K562 (cell line): ENCODE measurements around the gene PEX5L. TPM values are rescaled to one million over a fixed set of nuclear protein-coding genes. Genes with fewer than 3 reads are reported as not detected.

Experiments used
- ATAC-seq: fragments of 200-7000 bp; cut with Tn5 transposase; 3 replicates; pipeline ENCODE4 v1.9.1; 2020; ENCODE audit warnings: moderate library complexity
- BruUV-seq: library from RNA; stranded (reverse); fragments of 400-500 nt; replicated peaks from 2 replicates; lab custom pipeline; 2021; lab: Mats Ljungman, UMichigan
- CTCF ChIA-PET: fragments of 300-600 bp; formaldehyde crosslinking; extraction: SDS; loops from one replicate; lab custom pipeline; 2021; ENCODE audit warnings: low intra/inter-chr PET ratio; lab: Yijun Ruan, JAX
- POLR2A ChIA-PET: fragments of 300-600, 350-650 bp; sonication (Branson Sonifier 250); formaldehyde crosslinking; extraction: SDS; loops from one replicate; lab custom pipeline; 2021; ENCODE audit warnings: antibody characterized with exemption, inconsistent platforms; lab: Yijun Ruan, JAX
- DNase-seq, 4 experiments: peaks; one replicate each; pipeline versions ENCODE4 v3.0.0 to v3.0.0-alpha.2; 2011 to 2018; ENCODE audit warnings: low spot score in 3 of 4, mixed read lengths in 3 of 4; ENCODE audit errors: extremely low read depth in 1 of 4
- FAIRE-seq: peaks from 2 replicates; lab custom pipeline; 2011; peaks lifted over from hg19 to GRCh38; lab: Jason Lieb, UNC
- H2AFZ ChIP-seq: 2 replicates; pipeline ENCODE4 v1.6.0; 2011; ENCODE audit warnings: low read depth, low read length, control low read depth, inconsistent platforms
- H3K27ac ChIP-seq: fragments of 200-600 bp; 3 replicates; pipeline ENCODE4 v1.8.0; 2011; ENCODE audit warnings: low read depth, mild to moderate bottlenecking, control low read depth, inconsistent platforms, low read length, moderate library complexity, mixed read lengths; ENCODE audit errors: extremely low read depth
- H3K27me3 ChIP-seq, 2 experiments: fragments of 300-600 bp in 1 of 2; 2 replicates in 1 of 2; 3 replicates in 1 of 2; pipeline versions ENCODE4 v1.6.0 to v1.8.0; 2011; ENCODE audit warnings: inconsistent platforms in 2 of 2, low read length in 2 of 2, mild to moderate bottlenecking in 1 of 2, mixed read lengths in 1 of 2, moderate library complexity in 1 of 2; ENCODE audit not compliant: control insufficient read depth in 2 of 2, insufficient read depth in 2 of 2
- H3K36me3 ChIP-seq: fragments of 300-600 bp; 3 replicates; pipeline ENCODE4 v1.8.0; 2011; ENCODE audit warnings: mild to moderate bottlenecking, low read length, inconsistent platforms; ENCODE audit not compliant: control insufficient read depth, insufficient read depth
- H3K4me1 ChIP-seq, 2 experiments: fragments of 200-600 bp in 1 of 2; replicated peaks in 1 of 2; 2 replicates in 1 of 2; 3 replicates in 1 of 2; pipeline versions ENCODE4 v1.5.1 to v1.8.0; 2011; ENCODE audit warnings: inconsistent platforms in 2 of 2, low read length in 2 of 2, mild to moderate bottlenecking in 1 of 2, mixed read lengths in 1 of 2, moderate library complexity in 1 of 2; ENCODE audit not compliant: control insufficient read depth in 2 of 2, insufficient read depth in 2 of 2
- H3K4me2 ChIP-seq: 2 replicates; pipeline ENCODE4 v1.6.1; 2011; ENCODE audit warnings: low read length, control low read depth, inconsistent platforms, mixed read lengths; ENCODE audit not compliant: insufficient read depth
- H3K4me3 ChIP-seq: fragments of 200-600 bp; sonication (generic), shearing (Covaris generic); 2 replicates; pipeline ENCODE4 v1.5.1; 2016; ENCODE audit warnings: control low read depth, inconsistent platforms
- H3K79me2 ChIP-seq: fragments of 200-600 bp; 3 replicates; pipeline ENCODE4 v1.8.0; 2011; ENCODE audit warnings: low read length, inconsistent platforms; ENCODE audit not compliant: control insufficient read depth, insufficient read depth
- H3K9ac ChIP-seq, 2 experiments: 2 replicates each; pipeline versions ENCODE4 v1.6.0 to v1.6.1; 2011; ENCODE audit warnings: low read depth in 2 of 2, low read length in 2 of 2, control low read depth in 1 of 2, inconsistent platforms in 1 of 2, mild to moderate bottlenecking in 1 of 2, mixed read lengths in 1 of 2; ENCODE audit not compliant: insufficient read depth in 1 of 2
- H3K9me1 ChIP-seq: one replicate; pipeline ENCODE4 v1.6.0; 2011; ENCODE audit warnings: inconsistent platforms, mild to moderate bottlenecking, low read length, moderate library complexity; ENCODE audit not compliant: control insufficient read depth, insufficient read depth
- H3K9me3 ChIP-seq: replicated peaks from 2 replicates; pipeline ENCODE4 v1.5.1; 2011; ENCODE audit warnings: low read depth, low read length, inconsistent platforms; ENCODE audit not compliant: control insufficient read depth, insufficient read depth
- H4K20me1 ChIP-seq: replicated peaks from 2 replicates; pipeline ENCODE4 v1.6.1; 2011; ENCODE audit warnings: low read length, inconsistent platforms, mixed read lengths; ENCODE audit not compliant: control insufficient read depth, insufficient read depth
- ATF7 ChIP-seq: fragments of 450-650 bp; IDR thresholded peaks from 2 replicates; pipeline ENCODE4 v1.7.1; 2014; ENCODE audit warnings: mild to moderate bottlenecking, moderate library complexity
- CTBP1 ChIP-seq: fragments of 450-650 bp; IDR thresholded peaks from 2 replicates; pipeline ENCODE4 v1.6.1; 2016; ENCODE audit warnings: borderline replicate concordance
- DDX20 ChIP-seq: fragments of 450-650 bp; IDR thresholded peaks from 2 replicates; pipeline ENCODE4 v1.6.1; 2016; ENCODE audit warnings: missing genetic modification characterization, low read depth, mild to moderate bottlenecking, missing compliant biosample characterization, moderate library complexity
- ZNF174 ChIP-seq: fragments of 250-450 bp; sonication (Bioruptor Pico); IDR thresholded peaks from 2 replicates; pipeline ENCODE4 v1.4.0; 2020; ENCODE audit warnings: mild to moderate bottlenecking
- WGBS: fragments of 100-300 bp; shearing (Covaris generic); methylation state at CpG from one replicate; pipeline ENCODE4 v1.1.6; 2016; ENCODE audit warnings: low coverage, mixed read lengths; ENCODE audit not compliant: insufficient coverage; ENCODE audit errors: missing lambda C conversion rate; 5-methylcytosine and 5-hydroxymethylcytosine counted together
- in situ Hi-C: fragments of 300-500 bp; cut with MboI; formaldehyde crosslinking; loops from 4 replicates; pipeline ENCODE4 v1.15.0; 2018; ENCODE audit warnings: inconsistent platforms, mixed read lengths
- intact Hi-C: fragments of 100-400 bp; cut with micrococcal nuclease; formaldehyde crosslinking; loops from 2 replicates; pipeline ENCODE4 v1.14.2; 2022
- polyA plus RNA-seq, 8 experiments: library from polyadenylated mRNA; depleted of rRNA in 4 of 8; stranded (reverse) in 5 of 8; unstranded in 3 of 8; fragments of >200 nt; fragmentation: Nextera tagmentation in 2 of 8; fragmentation: Illumina TruSeq in 1 of 8; extraction: Ambion mirVana in 2 of 8; extraction: Trizol in 1 of 8; gene quantifications; 2 replicates each; pipeline versions ENCODE4 v1.2.1 to v1.2.3, GENCODE V29; 2011 to 2014; ENCODE audit warnings: inconsistent platforms in 1 of 8, missing spikeins in 1 of 8
- total RNA-seq, 7 experiments: library from RNA; depleted of rRNA in 6 of 7; stranded (reverse); fragments of >200 nt in 6 of 7; fragmentation: Illumina TruSeq in 2 of 7; extraction: Trizol in 2 of 7; gene quantifications; 2 replicates each; pipeline versions ENCODE4 v1.2.1 to v1.2.3, GENCODE V29; 2011 to 2021; ENCODE audit warnings: low replicate concordance in 1 of 7
- TF ChIP-seq, protein P1 (sequence below), 2 experiments: fragments of 150-350 bp in 1 of 2; IDR thresholded peaks; 2 replicates each; pipeline ENCODE4 v1.6.1; 2012 to 2016; ENCODE audit warnings: low read depth in 2 of 2, low read length in 2 of 2, mild to moderate bottlenecking in 1 of 2, moderate library complexity in 1 of 2
- TF ChIP-seq, protein P2 (sequence below): sonication (generic); formaldehyde crosslinking; IDR thresholded peaks from 2 replicates; pipeline ENCODE4 v1.8.0; 2023; ENCODE audit warnings: mild to moderate bottlenecking, missing genetic modification reagents
- TF ChIP-seq, protein P3 (sequence below): fragments of 450-650 bp; IDR thresholded peaks from 2 replicates; pipeline ENCODE4 v1.6.1; 2016; ENCODE audit warnings: borderline replicate concordance
- TF ChIP-seq, protein P4 (sequence below): fragments of 250-450 bp; sonication (Bioruptor Pico); IDR thresholded peaks from 2 replicates; pipeline ENCODE4 v1.5.0; 2022; ENCODE audit warnings: mild to moderate bottlenecking

The PEX5L gene
- total and polyA plus RNA-seq, 9 of the 15 experiments (the other 6 are each of a cell fraction or from before 2014, with no cell fraction given), result not detected

DNA sequence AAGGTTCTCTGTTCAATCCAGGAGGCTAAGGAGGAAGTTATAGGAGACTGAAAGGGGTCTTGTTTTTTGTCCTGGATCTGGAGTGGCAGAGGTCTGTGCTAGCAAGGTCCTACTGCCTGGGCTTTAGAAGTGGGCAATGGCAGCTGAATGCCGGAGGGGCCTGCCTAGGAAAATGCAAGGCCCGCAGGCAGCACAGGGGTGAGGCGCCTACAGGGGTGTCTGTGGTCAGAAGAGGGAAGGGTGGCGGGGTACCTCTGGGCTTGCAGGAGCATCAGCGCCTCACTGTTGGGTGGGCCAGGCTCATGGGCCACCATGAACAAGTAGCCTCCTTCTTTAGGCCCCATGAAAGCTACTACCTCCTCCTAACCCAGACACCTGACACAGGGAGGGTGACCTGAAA is 175.4 kb downstream of the PEX5L start:
- ATAC-seq, result no peak
- no peaks in the 10 kb centered on the region for H3K9me1 ChIP-seq
- H3K9me3 ChIP-seq, result no peaks in the 10 kb centered on the region
- CTCF ChIA-PET, result no interaction called here
- H2AFZ ChIP-seq, result no peak overlapping the region
- no peak overlapping the region for H3K4me2 ChIP-seq
- no peak overlapping the region for H3K27ac ChIP-seq
- no peak for FAIRE-seq
- H3K4me1 ChIP-seq, result no peaks in the 10 kb centered on the region
- no peak overlapping the region for H3K9ac ChIP-seq
- WGBS, result 0% methylated on average over 5 of the region's 5 CpGs
- H4K20me1 ChIP-seq, result no peaks in the 10 kb centered on the region
- in situ Hi-C loops (no loop called here), intact Hi-C loops (no loop called here)
- POLR2A ChIA-PET, result no interaction called here
- DNase-seq, result no peak
- no TSS peak for BruUV-seq
- no peaks in the 10 kb centered on the region for H3K79me2 ChIP-seq
- no peaks in the 10 kb centered on the region for H3K36me3 ChIP-seq
- no peak overlapping the region for H3K4me3 ChIP-seq
- no peaks in the 10 kb centered on the region for H3K27me3 ChIP-seq
- TF ChIP-seq, protein P1, sequence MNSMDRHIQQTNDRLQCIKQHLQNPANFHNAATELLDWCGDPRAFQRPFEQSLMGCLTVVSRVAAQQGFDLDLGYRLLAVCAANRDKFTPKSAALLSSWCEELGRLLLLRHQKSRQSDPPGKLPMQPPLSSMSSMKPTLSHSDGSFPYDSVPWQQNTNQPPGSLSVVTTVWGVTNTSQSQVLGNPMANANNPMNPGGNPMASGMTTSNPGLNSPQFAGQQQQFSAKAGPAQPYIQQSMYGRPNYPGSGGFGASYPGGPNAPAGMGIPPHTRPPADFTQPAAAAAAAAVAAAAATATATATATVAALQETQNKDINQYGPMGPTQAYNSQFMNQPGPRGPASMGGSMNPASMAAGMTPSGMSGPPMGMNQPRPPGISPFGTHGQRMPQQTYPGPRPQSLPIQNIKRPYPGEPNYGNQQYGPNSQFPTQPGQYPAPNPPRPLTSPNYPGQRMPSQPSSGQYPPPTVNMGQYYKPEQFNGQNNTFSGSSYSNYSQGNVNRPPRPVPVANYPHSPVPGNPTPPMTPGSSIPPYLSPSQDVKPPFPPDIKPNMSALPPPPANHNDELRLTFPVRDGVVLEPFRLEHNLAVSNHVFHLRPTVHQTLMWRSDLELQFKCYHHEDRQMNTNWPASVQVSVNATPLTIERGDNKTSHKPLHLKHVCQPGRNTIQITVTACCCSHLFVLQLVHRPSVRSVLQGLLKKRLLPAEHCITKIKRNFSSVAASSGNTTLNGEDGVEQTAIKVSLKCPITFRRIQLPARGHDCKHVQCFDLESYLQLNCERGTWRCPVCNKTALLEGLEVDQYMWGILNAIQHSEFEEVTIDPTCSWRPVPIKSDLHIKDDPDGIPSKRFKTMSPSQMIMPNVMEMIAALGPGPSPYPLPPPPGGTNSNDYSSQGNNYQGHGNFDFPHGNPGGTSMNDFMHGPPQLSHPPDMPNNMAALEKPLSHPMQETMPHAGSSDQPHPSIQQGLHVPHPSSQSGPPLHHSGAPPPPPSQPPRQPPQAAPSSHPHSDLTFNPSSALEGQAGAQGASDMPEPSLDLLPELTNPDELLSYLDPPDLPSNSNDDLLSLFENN (IDR thresholded peaks at IDR 0.05; ENCODE audit: low read depth in 2 of 2, low read length in 2 of 2), result no peak
- TF ChIP-seq, protein P2, sequence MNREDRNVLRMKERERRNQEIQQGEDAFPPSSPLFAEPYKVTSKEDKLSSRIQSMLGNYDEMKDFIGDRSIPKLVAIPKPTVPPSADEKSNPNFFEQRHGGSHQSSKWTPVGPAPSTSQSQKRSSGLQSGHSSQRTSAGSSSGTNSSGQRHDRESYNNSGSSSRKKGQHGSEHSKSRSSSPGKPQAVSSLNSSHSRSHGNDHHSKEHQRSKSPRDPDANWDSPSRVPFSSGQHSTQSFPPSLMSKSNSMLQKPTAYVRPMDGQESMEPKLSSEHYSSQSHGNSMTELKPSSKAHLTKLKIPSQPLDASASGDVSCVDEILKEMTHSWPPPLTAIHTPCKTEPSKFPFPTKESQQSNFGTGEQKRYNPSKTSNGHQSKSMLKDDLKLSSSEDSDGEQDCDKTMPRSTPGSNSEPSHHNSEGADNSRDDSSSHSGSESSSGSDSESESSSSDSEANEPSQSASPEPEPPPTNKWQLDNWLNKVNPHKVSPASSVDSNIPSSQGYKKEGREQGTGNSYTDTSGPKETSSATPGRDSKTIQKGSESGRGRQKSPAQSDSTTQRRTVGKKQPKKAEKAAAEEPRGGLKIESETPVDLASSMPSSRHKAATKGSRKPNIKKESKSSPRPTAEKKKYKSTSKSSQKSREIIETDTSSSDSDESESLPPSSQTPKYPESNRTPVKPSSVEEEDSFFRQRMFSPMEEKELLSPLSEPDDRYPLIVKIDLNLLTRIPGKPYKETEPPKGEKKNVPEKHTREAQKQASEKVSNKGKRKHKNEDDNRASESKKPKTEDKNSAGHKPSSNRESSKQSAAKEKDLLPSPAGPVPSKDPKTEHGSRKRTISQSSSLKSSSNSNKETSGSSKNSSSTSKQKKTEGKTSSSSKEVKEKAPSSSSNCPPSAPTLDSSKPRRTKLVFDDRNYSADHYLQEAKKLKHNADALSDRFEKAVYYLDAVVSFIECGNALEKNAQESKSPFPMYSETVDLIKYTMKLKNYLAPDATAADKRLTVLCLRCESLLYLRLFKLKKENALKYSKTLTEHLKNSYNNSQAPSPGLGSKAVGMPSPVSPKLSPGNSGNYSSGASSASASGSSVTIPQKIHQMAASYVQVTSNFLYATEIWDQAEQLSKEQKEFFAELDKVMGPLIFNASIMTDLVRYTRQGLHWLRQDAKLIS, result no peak
- TF ChIP-seq, protein P3, sequence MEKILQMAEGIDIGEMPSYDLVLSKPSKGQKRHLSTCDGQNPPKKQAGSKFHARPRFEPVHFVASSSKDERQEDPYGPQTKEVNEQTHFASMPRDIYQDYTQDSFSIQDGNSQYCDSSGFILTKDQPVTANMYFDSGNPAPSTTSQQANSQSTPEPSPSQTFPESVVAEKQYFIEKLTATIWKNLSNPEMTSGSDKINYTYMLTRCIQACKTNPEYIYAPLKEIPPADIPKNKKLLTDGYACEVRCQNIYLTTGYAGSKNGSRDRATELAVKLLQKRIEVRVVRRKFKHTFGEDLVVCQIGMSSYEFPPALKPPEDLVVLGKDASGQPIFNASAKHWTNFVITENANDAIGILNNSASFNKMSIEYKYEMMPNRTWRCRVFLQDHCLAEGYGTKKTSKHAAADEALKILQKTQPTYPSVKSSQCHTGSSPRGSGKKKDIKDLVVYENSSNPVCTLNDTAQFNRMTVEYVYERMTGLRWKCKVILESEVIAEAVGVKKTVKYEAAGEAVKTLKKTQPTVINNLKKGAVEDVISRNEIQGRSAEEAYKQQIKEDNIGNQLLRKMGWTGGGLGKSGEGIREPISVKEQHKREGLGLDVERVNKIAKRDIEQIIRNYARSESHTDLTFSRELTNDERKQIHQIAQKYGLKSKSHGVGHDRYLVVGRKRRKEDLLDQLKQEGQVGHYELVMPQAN, result no peak
- TF ChIP-seq DDX20 (no peak), ATF7 (no peak), CTBP1 (no peak), ZNF174 (CRISPR knock-in tag) (no peak)
- TF ChIP-seq, protein P4, sequence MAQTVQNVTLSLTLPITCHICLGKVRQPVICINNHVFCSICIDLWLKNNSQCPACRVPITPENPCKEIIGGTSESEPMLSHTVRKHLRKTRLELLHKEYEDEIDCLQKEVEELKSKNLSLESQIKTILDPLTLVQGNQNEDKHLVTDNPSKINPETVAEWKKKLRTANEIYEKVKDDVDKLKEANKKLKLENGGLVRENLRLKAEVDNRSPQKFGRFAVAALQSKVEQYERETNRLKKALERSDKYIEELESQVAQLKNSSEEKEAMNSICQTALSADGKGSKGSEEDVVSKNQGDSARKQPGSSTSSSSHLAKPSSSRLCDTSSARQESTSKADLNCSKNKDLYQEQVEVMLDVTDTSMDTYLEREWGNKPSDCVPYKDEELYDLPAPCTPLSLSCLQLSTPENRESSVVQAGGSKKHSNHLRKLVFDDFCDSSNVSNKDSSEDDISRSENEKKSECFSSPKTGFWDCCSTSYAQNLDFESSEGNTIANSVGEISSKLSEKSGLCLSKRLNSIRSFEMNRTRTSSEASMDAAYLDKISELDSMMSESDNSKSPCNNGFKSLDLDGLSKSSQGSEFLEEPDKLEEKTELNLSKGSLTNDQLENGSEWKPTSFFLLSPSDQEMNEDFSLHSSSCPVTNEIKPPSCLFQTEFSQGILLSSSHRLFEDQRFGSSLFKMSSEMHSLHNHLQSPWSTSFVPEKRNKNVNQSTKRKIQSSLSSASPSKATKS (CRISPR knock-in tag), result no peak
